K562 (cell line): Measurements from ENCODE around the gene AAGAB. TPM values are rescaled to one million over a fixed set of nuclear protein-coding genes. Genes with fewer than 3 reads are reported as not detected.

ENCODE experiments used
- BACH1 ChIP-seq: fragments of 200-800 bp; sonication (Bioruptor generic); IDR thresholded peaks from 2 replicates; pipeline ENCODE4 v1.6.1; 2016; ENCODE audit warnings: missing genetic modification characterization, missing compliant biosample characterization
- CEBPG ChIP-seq, 3 experiments: fragments of 200-800 bp in 1 of 3; sonication (Bioruptor generic) in 1 of 3; sonication (generic) in 1 of 3; formaldehyde crosslinking in 1 of 3; IDR thresholded peaks in 2 of 3; conservative IDR thresholded peaks in 1 of 3; 2 replicates each; pipeline versions ENCODE4 v1.6.1 to v1.8.0; 2016 to 2022; ENCODE audit warnings: missing compliant biosample characterization in 2 of 3, missing genetic modification characterization in 2 of 3, mild to moderate bottlenecking in 1 of 3, missing genetic modification reagents in 1 of 3
- GABPB1 ChIP-seq: sonication (generic); formaldehyde crosslinking; IDR thresholded peaks from 2 replicates; pipeline ENCODE4 v1.8.0; 2022; ENCODE audit warnings: mild to moderate bottlenecking, missing genetic modification reagents
- HDAC2 ChIP-seq: fragments of 450-650 bp; IDR thresholded peaks from 2 replicates; pipeline ENCODE4 v1.6.1; 2016; ENCODE audit warnings: mild to moderate bottlenecking
- HDAC3 ChIP-seq: fragments of 450-650 bp; IDR thresholded peaks from 2 replicates; pipeline ENCODE4 v1.6.1; 2018; ENCODE audit warnings: borderline replicate concordance, mild to moderate bottlenecking, moderate library complexity; ENCODE audit not compliant: partially characterized antibody
- JUN ChIP-seq, 2 experiments: sonication (generic) in 1 of 2; formaldehyde crosslinking in 1 of 2; IDR thresholded peaks; 2 replicates each; pipeline versions ENCODE4 v1.6.1 to v1.8.0; 2012 to 2022; ENCODE audit warnings: borderline replicate concordance in 2 of 2, mild to moderate bottlenecking in 2 of 2, improper control_type of control experiment in 1 of 2, low read depth in 1 of 2, low read length in 1 of 2, missing genetic modification reagents in 1 of 2
- JUND ChIP-seq, 2 experiments: IDR thresholded peaks; 2 replicates in 1 of 2; 3 replicates in 1 of 2; pipeline ENCODE4 v1.6.1; 2011; ENCODE audit warnings: borderline replicate concordance in 2 of 2, low read depth in 2 of 2, low read length in 2 of 2, improper control_type of control experiment in 1 of 2, missing biosample characterization in 1 of 2, missing genetic modification characterization in 1 of 2, missing genetic modification reagents in 1 of 2
- MITF ChIP-seq: IDR thresholded peaks from 2 replicates; pipeline ENCODE4 v1.6.1; 2014; ENCODE audit warnings: antibody characterized with exemption
- MYBL2 ChIP-seq, 2 experiments: fragments of 450-650 bp in 1 of 2; sonication (generic) in 1 of 2; formaldehyde crosslinking in 1 of 2; IDR thresholded peaks; 2 replicates each; pipeline versions ENCODE4 v1.6.1 to v1.8.1; 2017 to 2022; ENCODE audit warnings: borderline replicate concordance in 1 of 2, inconsistent platforms in 1 of 2, low read depth in 1 of 2, mild to moderate bottlenecking in 1 of 2, missing genetic modification reagents in 1 of 2, moderate library complexity in 1 of 2
- NR1H2 ChIP-seq: sonication (generic); formaldehyde crosslinking; IDR thresholded peaks from 2 replicates; pipeline ENCODE4 v1.4.0; 2020; ENCODE audit warnings: mild to moderate bottlenecking, missing genetic modification reagents
- NR3C1 ChIP-seq: sonication (generic); formaldehyde crosslinking; IDR thresholded peaks from 2 replicates; pipeline ENCODE4 v1.8.1; 2022; ENCODE audit warnings: missing genetic modification reagents
- NRF1 ChIP-seq, 2 experiments: fragments of 450-650 bp; IDR thresholded peaks in 1 of 2; conservative IDR thresholded peaks in 1 of 2; 2 replicates each; pipeline ENCODE4 v1.6.1; 2014; ENCODE audit warnings: mild to moderate bottlenecking in 2 of 2
- POLR2H ChIP-seq: IDR thresholded peaks from 2 replicates; pipeline ENCODE4 v1.6.1; 2016; ENCODE audit warnings: missing genetic modification characterization, low read depth, mild to moderate bottlenecking, control low read depth, missing compliant biosample characterization, moderate library complexity
- SMARCA4 ChIP-seq: fragments of 450-650 bp; IDR thresholded peaks from 2 replicates; pipeline ENCODE4 v1.6.1; 2016
- TAF7 ChIP-seq: fragments of 450-650 bp; IDR thresholded peaks from 2 replicates; pipeline ENCODE4 v1.6.1; 2016; ENCODE audit warnings: missing genetic modification characterization, missing compliant biosample characterization
- TCFL5 ChIP-seq: fragments of 250-450 bp; sonication (Bioruptor Pico); conservative IDR thresholded peaks from 2 replicates; pipeline ENCODE4 v1.6.1; 2021; ENCODE audit warnings: mild to moderate bottlenecking, moderate library complexity, matching md5 sums
- TEAD2 ChIP-seq: fragments of 450-650 bp; IDR thresholded peaks from 2 replicates; pipeline ENCODE4 v1.6.1; 2016; ENCODE audit warnings: missing genetic modification characterization, control low read depth, missing compliant biosample characterization
- TFE3 ChIP-seq: fragments of 450-650 bp; formaldehyde crosslinking; IDR thresholded peaks from 2 replicates; pipeline ENCODE4 v1.4.0; 2020; ENCODE audit warnings: mild to moderate bottlenecking, mixed read lengths
- ZBED1 ChIP-seq: IDR thresholded peaks from 2 replicates; pipeline ENCODE4 v1.6.1; 2014
- ZNF143 ChIP-seq: sonication (generic); formaldehyde crosslinking; IDR thresholded peaks from 2 replicates; pipeline ENCODE4 v1.9.0; 2022; ENCODE audit warnings: mild to moderate bottlenecking, missing genetic modification reagents
- polyA plus RNA-seq, 8 experiments: library from polyadenylated mRNA; depleted of rRNA in 4 of 8; stranded (reverse) in 5 of 8; unstranded in 3 of 8; fragments of >200 nt; fragmentation: Nextera tagmentation in 2 of 8; fragmentation: Illumina TruSeq in 1 of 8; extraction: Ambion mirVana in 2 of 8; extraction: Trizol in 1 of 8; gene quantifications; 2 replicates each; pipeline versions ENCODE4 v1.2.1 to v1.2.3, GENCODE V29; 2011 to 2014; ENCODE audit warnings: inconsistent platforms in 1 of 8, missing spikeins in 1 of 8
- total RNA-seq, 7 experiments: library from RNA; depleted of rRNA in 6 of 7; stranded (reverse); fragments of >200 nt in 6 of 7; fragmentation: Illumina TruSeq in 2 of 7; extraction: Trizol in 2 of 7; gene quantifications; 2 replicates each; pipeline versions ENCODE4 v1.2.1 to v1.2.3, GENCODE V29; 2011 to 2021; ENCODE audit warnings: low replicate concordance in 1 of 7
- TF ChIP-seq, protein P1 (sequence below): IDR thresholded peaks from 2 replicates; pipeline ENCODE4 v1.6.1; 2011; ENCODE audit warnings: borderline replicate concordance, low read depth, mild to moderate bottlenecking, moderate library complexity, low read length; ENCODE audit not compliant: insufficient read depth, poor library complexity, severe bottlenecking

AAGAB gene
- total and polyA plus RNA-seq, 9 of the 15 experiments (the other 6 are each of a cell fraction or from before 2014, with no cell fraction given) = 17.8 to 109 (median 58.3) TPM

GRCh38 chr15:67178569-67179210 is 75.8 kb downstream of the AAGAB start (continued):
- TF ChIP-seq POLR2H (tag) (no peak), JUN (IDR thresholded peaks at IDR 0.05; ENCODE audit: borderline replicate concordance, low read depth, low read length) (no peak), JUN (CRISPR knock-in tag; IDR thresholded peaks at IDR 0.05; ENCODE audit: borderline replicate concordance) (no peak), TCFL5 (CRISPR knock-in tag) (no peak), CEBPG (CRISPR knock-in tag; IDR thresholded peaks at IDR 0.05) (peak; percentile 79), CEBPG (tag; conservative IDR thresholded peaks at IDR 0.05 in 1 of 2, IDR thresholded peaks at IDR 0.05 in 1 of 2) (no peak; a peak in 1 of 4 replicates), TFE3 (CRISPR knock-in tag) (no peak), TEAD2 (tag) (no peak), ZNF143 (CRISPR knock-in tag) (no peak), JUND (IDR thresholded peaks at IDR 0.05; ENCODE audit: borderline replicate concordance, low read depth, low read length) (no peak), JUND (tag; IDR thresholded peaks at IDR 0.05; ENCODE audit: borderline replicate concordance, low read depth, low read length) (peak; percentile 55; the same call in 2 of the 3 replicates), GABPB1 (CRISPR knock-in tag) (no peak), BACH1 (tag) (no peak), NRF1 (conservative IDR thresholded peaks at IDR 0.05 in 1 of 2, IDR thresholded peaks at IDR 0.05 in 1 of 2) (peak; percentile 14 to 43; a peak in 2 of 4 replicates), NR3C1 (CRISPR knock-in tag) (no peak), MITF (no peak), TAF7 (tag) (no peak), NR1H2 (CRISPR knock-in tag) (no peak), HDAC3 (peak; percentile 70), MYBL2 (IDR thresholded peaks at IDR 0.05; ENCODE audit: low read depth) (no peak), MYBL2 (CRISPR knock-in tag; IDR thresholded peaks at IDR 0.05; ENCODE audit: borderline replicate concordance) (no peak), SMARCA4 (peak; percentile 79; the same call in 1 of the 2 replicates), ZBED1 (no peak), HDAC2 (peak; percentile 70; the same call in 1 of the 2 replicates)
- TF ChIP-seq, protein P1, sequence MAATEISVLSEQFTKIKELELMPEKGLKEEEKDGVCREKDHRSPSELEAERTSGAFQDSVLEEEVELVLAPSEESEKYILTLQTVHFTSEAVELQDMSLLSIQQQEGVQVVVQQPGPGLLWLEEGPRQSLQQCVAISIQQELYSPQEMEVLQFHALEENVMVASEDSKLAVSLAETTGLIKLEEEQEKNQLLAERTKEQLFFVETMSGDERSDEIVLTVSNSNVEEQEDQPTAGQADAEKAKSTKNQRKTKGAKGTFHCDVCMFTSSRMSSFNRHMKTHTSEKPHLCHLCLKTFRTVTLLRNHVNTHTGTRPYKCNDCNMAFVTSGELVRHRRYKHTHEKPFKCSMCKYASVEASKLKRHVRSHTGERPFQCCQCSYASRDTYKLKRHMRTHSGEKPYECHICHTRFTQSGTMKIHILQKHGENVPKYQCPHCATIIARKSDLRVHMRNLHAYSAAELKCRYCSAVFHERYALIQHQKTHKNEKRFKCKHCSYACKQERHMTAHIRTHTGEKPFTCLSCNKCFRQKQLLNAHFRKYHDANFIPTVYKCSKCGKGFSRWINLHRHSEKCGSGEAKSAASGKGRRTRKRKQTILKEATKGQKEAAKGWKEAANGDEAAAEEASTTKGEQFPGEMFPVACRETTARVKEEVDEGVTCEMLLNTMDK = no peak
